HEK293 (cell line): ENCODE data around the gene RMND1.

Experiments
- FEZF1 ChIP-seq: fragments of 450-650 bp; formaldehyde crosslinking; IDR thresholded peaks from 2 replicates; pipeline ENCODE4 v1.5.1; 2016; ENCODE audit warnings: missing biosample characterization, missing genetic modification characterization
- GLI2 ChIP-seq: fragments of 450-650 bp; formaldehyde crosslinking; IDR thresholded peaks from 2 replicates; pipeline ENCODE4; 2017; ENCODE audit warnings: missing biosample characterization, missing genetic modification characterization, low read depth, borderline replicate concordance
- HOXD13 ChIP-seq: sonication (generic); formaldehyde crosslinking; IDR thresholded peaks from 2 replicates; pipeline ENCODE4 v1.8.0; 2022; ENCODE audit warnings: missing genetic modification reagents, borderline replicate concordance
- INSM2 ChIP-seq: fragments of 450-650 bp; formaldehyde crosslinking; IDR thresholded peaks from 2 replicates; pipeline ENCODE4 v1.5.1; 2016; ENCODE audit warnings: missing biosample characterization, missing genetic modification characterization
- KLF10 ChIP-seq: fragments of 450-650 bp; IDR thresholded peaks from 2 replicates; pipeline ENCODE4 v1.5.1; 2018; ENCODE audit warnings: missing biosample characterization, mild to moderate bottlenecking, missing genetic modification characterization
- KLF8 ChIP-seq: fragments of 450-650 bp; formaldehyde crosslinking; IDR thresholded peaks from 2 replicates; pipeline ENCODE4 v1.5.1; 2016; ENCODE audit warnings: missing biosample characterization, missing genetic modification characterization
- KLF9 ChIP-seq: fragments of 450-650 bp; formaldehyde crosslinking; IDR thresholded peaks from 2 replicates; pipeline ENCODE4 v1.5.1; 2016; ENCODE audit warnings: missing biosample characterization, missing genetic modification characterization, low read depth
- ZBTB17 ChIP-seq: fragments of 450-650 bp; formaldehyde crosslinking; IDR thresholded peaks from 2 replicates; pipeline ENCODE4 v1.5.1; 2016; ENCODE audit warnings: missing biosample characterization, missing genetic modification characterization
- ZBTB20 ChIP-seq: fragments of 450-650 bp; formaldehyde crosslinking; IDR thresholded peaks from 2 replicates; pipeline ENCODE4 v1.5.1; 2016; ENCODE audit warnings: missing biosample characterization, missing genetic modification characterization
- ZBTB21 ChIP-seq: fragments of 450-650 bp; formaldehyde crosslinking; IDR thresholded peaks from 2 replicates; pipeline ENCODE4 v1.5.1; 2017; ENCODE audit warnings: missing biosample characterization, missing genetic modification characterization
- ZBTB48 ChIP-seq: fragments of 450-650 bp; formaldehyde crosslinking; IDR thresholded peaks from 2 replicates; pipeline ENCODE4 v1.5.1; 2016; ENCODE audit warnings: missing biosample characterization, missing genetic modification characterization
- ZBTB8A ChIP-seq: fragments of 450-650 bp; formaldehyde crosslinking; IDR thresholded peaks from 2 replicates; pipeline ENCODE4 v1.5.1; 2016; ENCODE audit warnings: missing biosample characterization, missing genetic modification characterization
- ZEB2 ChIP-seq: fragments of 450-650 bp; formaldehyde crosslinking; IDR thresholded peaks from 2 replicates; pipeline ENCODE4 v1.5.1; 2016; ENCODE audit warnings: missing biosample characterization, missing genetic modification characterization
- ZIC2 ChIP-seq: fragments of 450-650 bp; formaldehyde crosslinking; IDR thresholded peaks from 2 replicates; pipeline ENCODE4 v1.5.1; 2016; ENCODE audit warnings: missing biosample characterization, missing genetic modification characterization
- ZNF138 ChIP-seq: fragments of 450-650 bp; formaldehyde crosslinking; IDR thresholded peaks from 2 replicates; pipeline ENCODE4 v1.5.1; 2016; ENCODE audit warnings: missing biosample characterization, missing genetic modification characterization, borderline replicate concordance
- ZNF146 ChIP-seq: fragments of 450-650 bp; formaldehyde crosslinking; IDR thresholded peaks from 2 replicates; pipeline ENCODE4 v1.5.1; 2016; ENCODE audit warnings: missing biosample characterization, missing genetic modification characterization
- ZNF169 ChIP-seq: fragments of 450-650 bp; formaldehyde crosslinking; IDR thresholded peaks from 2 replicates; pipeline ENCODE4 v1.5.1; 2016; ENCODE audit warnings: missing biosample characterization, missing genetic modification characterization
- ZNF19 ChIP-seq: fragments of 450-650 bp; formaldehyde crosslinking; IDR thresholded peaks from 2 replicates; pipeline ENCODE4; 2016; ENCODE audit warnings: missing biosample characterization, missing genetic modification characterization, low read depth
- ZNF211 ChIP-seq: fragments of 450-650 bp; formaldehyde crosslinking; IDR thresholded peaks from 2 replicates; pipeline ENCODE4 v1.5.1; 2016; ENCODE audit warnings: low read depth, missing biosample characterization, missing genetic modification characterization
- ZNF239 ChIP-seq: fragments of 450-650 bp; formaldehyde crosslinking; IDR thresholded peaks from 2 replicates; pipeline ENCODE4 v1.5.1; 2016; ENCODE audit warnings: missing biosample characterization, missing genetic modification characterization
- ZNF324 ChIP-seq: fragments of 450-650 bp; formaldehyde crosslinking; IDR thresholded peaks from 2 replicates; pipeline ENCODE4 v1.5.1; 2016; ENCODE audit warnings: missing biosample characterization, missing genetic modification characterization
- ZNF423 ChIP-seq: fragments of 450-650 bp; formaldehyde crosslinking; IDR thresholded peaks from 2 replicates; pipeline ENCODE4 v1.5.1; 2016; ENCODE audit warnings: missing biosample characterization, missing genetic modification characterization
- ZNF48 ChIP-seq: fragments of 450-650 bp; formaldehyde crosslinking; IDR thresholded peaks from 2 replicates; pipeline ENCODE4 v1.5.1; 2016; ENCODE audit warnings: missing biosample characterization, missing genetic modification characterization
- ZNF521 ChIP-seq: fragments of 450-650 bp; formaldehyde crosslinking; IDR thresholded peaks from 2 replicates; pipeline ENCODE4 v1.5.1; 2017; ENCODE audit warnings: missing biosample characterization, mild to moderate bottlenecking, missing genetic modification characterization
- ZNF529 ChIP-seq: fragments of 450-650 bp; formaldehyde crosslinking; IDR thresholded peaks from 2 replicates; pipeline ENCODE4 v1.5.1; 2017; ENCODE audit warnings: missing genetic modification characterization, missing biosample characterization; ENCODE audit not compliant: insufficient replicate concordance
- ZNF548 ChIP-seq: fragments of 450-650 bp; formaldehyde crosslinking; IDR thresholded peaks from 2 replicates; pipeline ENCODE4 v1.5.1; 2016; ENCODE audit warnings: missing biosample characterization, missing genetic modification characterization
- ZNF558 ChIP-seq: fragments of 450-650 bp; formaldehyde crosslinking; IDR thresholded peaks from 2 replicates; pipeline ENCODE4 v1.5.1; 2016; ENCODE audit warnings: missing biosample characterization, missing genetic modification characterization
- ZNF561 ChIP-seq: fragments of 450-650 bp; IDR thresholded peaks from 2 replicates; pipeline ENCODE4 v1.5.1; 2018; ENCODE audit warnings: missing biosample characterization, missing genetic modification characterization, borderline replicate concordance
- ZNF571 ChIP-seq: fragments of 450-650 bp; formaldehyde crosslinking; IDR thresholded peaks from 2 replicates; pipeline ENCODE4 v1.5.0; 2017; ENCODE audit warnings: missing biosample characterization, missing genetic modification characterization
- ZNF658 ChIP-seq: fragments of 450-650 bp; formaldehyde crosslinking; IDR thresholded peaks from 2 replicates; pipeline ENCODE4; 2016; ENCODE audit warnings: missing biosample characterization, missing genetic modification characterization
- ZNF704 ChIP-seq: fragments of 450-650 bp; formaldehyde crosslinking; IDR thresholded peaks from 2 replicates; pipeline ENCODE4 v1.5.1; 2016; ENCODE audit warnings: missing biosample characterization, missing genetic modification characterization
- ZNF747 ChIP-seq: fragments of 450-650 bp; formaldehyde crosslinking; IDR thresholded peaks from 2 replicates; pipeline ENCODE4 v1.5.1; 2016; ENCODE audit warnings: missing biosample characterization, missing genetic modification characterization
- ZXDB ChIP-seq: fragments of 450-650 bp; formaldehyde crosslinking; IDR thresholded peaks from 2 replicates; pipeline ENCODE4 v1.5.1; 2016; ENCODE audit warnings: missing biosample characterization, missing genetic modification characterization
- TF ChIP-seq, protein P1 (sequence below): fragments of 450-650 bp; formaldehyde crosslinking; IDR thresholded peaks from 2 replicates; pipeline ENCODE4 v1.5.1; 2016; ENCODE audit warnings: missing biosample characterization, missing genetic modification characterization
- TF ChIP-seq, protein P2 (sequence below): fragments of 450-650 bp; formaldehyde crosslinking; IDR thresholded peaks from 2 replicates; pipeline ENCODE4 v1.5.1; 2016; ENCODE audit warnings: missing biosample characterization, missing genetic modification characterization, low read depth
- TF ChIP-seq, protein P3 (sequence below): fragments of 450-650 bp; formaldehyde crosslinking; IDR thresholded peaks from 2 replicates; pipeline ENCODE4 v1.5.1; 2016; ENCODE audit warnings: missing biosample characterization, missing genetic modification characterization

Gene RMND1

GRCh38 chr6:151357758-151358436 is 94.0 kb downstream of the RMND1 start (continued):
- TF ChIP-seq ZNF704 (no peak), ZXDB (tag by site-specific recombination) (peak; percentile 83), KLF9 (tag by site-specific recombination) (no peak), ZBTB21 (no peak), ZNF138 (tag by site-specific recombination) (no peak), ZNF561 (tag by site-specific recombination) (peak; percentile 92; the same call in 1 of the 2 replicates), ZNF19 (tag by site-specific recombination) (no peak), ZNF169 (tag by site-specific recombination) (no peak), ZNF48 (tag by site-specific recombination) (no peak), ZNF239 (no peak), ZBTB17 (tag by site-specific recombination) (peak; percentile 85), ZNF423 (tag by site-specific recombination) (no peak; the same call in 1 of the 2 replicates), ZBTB8A (tag by site-specific recombination) (0 out of 2 replicates have a peak, but pooled peaks have one; percentile 21), HOXD13 (CRISPR knock-in tag) (peak; percentile 64), ZNF211 (tag by site-specific recombination) (no peak), FEZF1 (tag by site-specific recombination) (peak; percentile 97), ZNF747 (no peak), ZBTB48 (tag by site-specific recombination) (no peak), ZIC2 (tag by site-specific recombination) (no peak), KLF8 (tag by site-specific recombination) (peak; percentile 82), ZNF558 (no peak), ZNF529 (tag by site-specific recombination) (no peak), INSM2 (peak; percentile 82), ZNF571 (tag by site-specific recombination) (no peak), ZNF324 (tag by site-specific recombination) (no peak), ZNF658 (tag by site-specific recombination) (no peak), ZEB2 (tag by site-specific recombination) (peak; percentile 78), KLF10 (peak; percentile 78), ZNF521 (tag by site-specific recombination) (no peak), ZNF548 (tag by site-specific recombination) (no peak), GLI2 (tag by site-specific recombination) (peak; percentile 92), ZBTB20 (tag by site-specific recombination) (no peak), ZNF146 (tag by site-specific recombination) (0 out of 2 replicates have a peak, but pooled peaks have one; percentile 44)
- TF ChIP-seq, protein P1, sequence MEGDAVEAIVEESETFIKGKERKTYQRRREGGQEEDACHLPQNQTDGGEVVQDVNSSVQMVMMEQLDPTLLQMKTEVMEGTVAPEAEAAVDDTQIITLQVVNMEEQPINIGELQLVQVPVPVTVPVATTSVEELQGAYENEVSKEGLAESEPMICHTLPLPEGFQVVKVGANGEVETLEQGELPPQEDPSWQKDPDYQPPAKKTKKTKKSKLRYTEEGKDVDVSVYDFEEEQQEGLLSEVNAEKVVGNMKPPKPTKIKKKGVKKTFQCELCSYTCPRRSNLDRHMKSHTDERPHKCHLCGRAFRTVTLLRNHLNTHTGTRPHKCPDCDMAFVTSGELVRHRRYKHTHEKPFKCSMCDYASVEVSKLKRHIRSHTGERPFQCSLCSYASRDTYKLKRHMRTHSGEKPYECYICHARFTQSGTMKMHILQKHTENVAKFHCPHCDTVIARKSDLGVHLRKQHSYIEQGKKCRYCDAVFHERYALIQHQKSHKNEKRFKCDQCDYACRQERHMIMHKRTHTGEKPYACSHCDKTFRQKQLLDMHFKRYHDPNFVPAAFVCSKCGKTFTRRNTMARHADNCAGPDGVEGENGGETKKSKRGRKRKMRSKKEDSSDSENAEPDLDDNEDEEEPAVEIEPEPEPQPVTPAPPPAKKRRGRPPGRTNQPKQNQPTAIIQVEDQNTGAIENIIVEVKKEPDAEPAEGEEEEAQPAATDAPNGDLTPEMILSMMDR (tag by site-specific recombination), result no peak
- TF ChIP-seq, protein P2, sequence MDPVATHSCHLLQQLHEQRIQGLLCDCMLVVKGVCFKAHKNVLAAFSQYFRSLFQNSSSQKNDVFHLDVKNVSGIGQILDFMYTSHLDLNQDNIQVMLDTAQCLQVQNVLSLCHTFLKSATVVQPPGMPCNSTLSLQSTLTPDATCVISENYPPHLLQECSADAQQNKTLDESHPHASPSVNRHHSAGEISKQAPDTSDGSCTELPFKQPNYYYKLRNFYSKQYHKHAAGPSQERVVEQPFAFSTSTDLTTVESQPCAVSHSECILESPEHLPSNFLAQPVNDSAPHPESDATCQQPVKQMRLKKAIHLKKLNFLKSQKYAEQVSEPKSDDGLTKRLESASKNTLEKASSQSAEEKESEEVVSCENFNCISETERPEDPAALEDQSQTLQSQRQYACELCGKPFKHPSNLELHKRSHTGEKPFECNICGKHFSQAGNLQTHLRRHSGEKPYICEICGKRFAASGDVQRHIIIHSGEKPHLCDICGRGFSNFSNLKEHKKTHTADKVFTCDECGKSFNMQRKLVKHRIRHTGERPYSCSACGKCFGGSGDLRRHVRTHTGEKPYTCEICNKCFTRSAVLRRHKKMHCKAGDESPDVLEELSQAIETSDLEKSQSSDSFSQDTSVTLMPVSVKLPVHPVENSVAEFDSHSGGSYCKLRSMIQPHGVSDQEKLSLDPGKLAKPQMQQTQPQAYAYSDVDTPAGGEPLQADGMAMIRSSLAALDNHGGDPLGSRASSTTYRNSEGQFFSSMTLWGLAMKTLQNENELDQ (tag by site-specific recombination), result no peak
- TF ChIP-seq, protein P3, sequence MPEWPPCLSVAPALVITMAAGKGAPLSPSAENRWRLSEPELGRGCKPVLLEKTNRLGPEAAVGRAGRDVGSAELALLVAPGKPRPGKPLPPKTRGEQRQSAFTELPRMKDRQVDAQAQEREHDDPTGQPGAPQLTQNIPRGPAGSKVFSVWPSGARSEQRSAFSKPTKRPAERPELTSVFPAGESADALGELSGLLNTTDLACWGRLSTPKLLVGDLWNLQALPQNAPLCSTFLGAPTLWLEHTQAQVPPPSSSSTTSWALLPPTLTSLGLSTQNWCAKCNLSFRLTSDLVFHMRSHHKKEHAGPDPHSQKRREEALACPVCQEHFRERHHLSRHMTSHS (tag by site-specific recombination), result no peak
